Fibroblast of villous mesenchyme (primary cell): ENCODE data around the gene PDZD2. TPM values are rescaled to one million over a fixed set of nuclear protein-coding genes. Genes with fewer than 3 reads are reported as not detected.
"Not testable (repeated sequence)": the region's sequence is repeated elsewhere in the genome, so short reads cannot be mapped to it uniquely, and the experiment has no call there.

Source experiments
- DNase-seq: peaks from one replicate; pipeline ENCODE4 v3.0.0-alpha.2; 2010; ENCODE audit warnings: low read depth
- H3K4me3 ChIP-seq: 2 replicates; pipeline ENCODE4 v1.5.1; 2011; ENCODE audit warnings: low read depth, mild to moderate bottlenecking, low read length
- CTCF ChIP-seq: IDR thresholded peaks from 2 replicates; pipeline ENCODE4 v1.5.1; 2012; ENCODE audit warnings: low read depth, mild to moderate bottlenecking, low read length; ENCODE audit not compliant: insufficient read depth
- total RNA-seq: library from RNA; depleted of rRNA; stranded (reverse); fragments of >200 nt; gene quantifications from 2 replicates; pipeline ENCODE4 v1.2.3, GENCODE V29; 2012

PDZD2 gene
- total RNA-seq, 1 donor, result 2.6 TPM

DNA sequence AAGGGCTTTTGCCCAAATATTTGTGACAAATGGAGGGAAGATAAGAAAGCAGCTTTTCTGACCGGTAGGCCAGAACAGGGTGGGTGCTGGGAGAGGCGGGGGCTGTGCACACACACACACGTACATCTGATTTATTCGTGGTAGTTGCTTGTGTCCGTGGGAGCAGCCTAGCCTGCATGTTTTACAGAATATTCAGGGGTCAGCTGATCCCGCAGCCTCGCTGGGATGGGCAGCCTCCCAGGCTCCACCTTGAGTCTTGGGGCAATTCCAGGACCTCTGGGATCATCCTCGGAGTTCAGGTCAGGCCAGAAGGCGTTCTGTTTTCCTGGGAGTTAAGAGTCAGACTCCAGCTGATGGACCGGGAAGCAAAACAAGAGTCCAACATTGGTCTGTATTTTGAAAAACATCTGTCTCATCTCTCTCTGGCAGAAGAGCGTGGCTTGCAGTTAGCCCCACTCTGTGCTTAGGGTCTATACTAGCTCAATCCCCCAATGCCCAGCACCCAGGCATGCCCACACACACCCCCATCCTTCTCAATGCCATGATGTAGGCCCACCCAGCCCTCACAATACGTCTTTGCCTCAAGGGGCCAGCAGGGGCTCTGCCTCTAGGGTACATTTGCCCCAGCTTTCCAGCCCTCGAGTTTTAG is 324.6 kb downstream of the PDZD2 start:
- no peak overlapping the region for H3K4me3 ChIP-seq
- TF ChIP-seq CTCF, result no peak
- DNase-seq, result peak; percentile 63

GRCh38 chr5:31964007-31964360 is 325.1 kb downstream of the PDZD2 start:
- TF ChIP-seq CTCF, result no peak
- no peak overlapping the region for H3K4me3 ChIP-seq
- no peak for DNase-seq

DNA sequence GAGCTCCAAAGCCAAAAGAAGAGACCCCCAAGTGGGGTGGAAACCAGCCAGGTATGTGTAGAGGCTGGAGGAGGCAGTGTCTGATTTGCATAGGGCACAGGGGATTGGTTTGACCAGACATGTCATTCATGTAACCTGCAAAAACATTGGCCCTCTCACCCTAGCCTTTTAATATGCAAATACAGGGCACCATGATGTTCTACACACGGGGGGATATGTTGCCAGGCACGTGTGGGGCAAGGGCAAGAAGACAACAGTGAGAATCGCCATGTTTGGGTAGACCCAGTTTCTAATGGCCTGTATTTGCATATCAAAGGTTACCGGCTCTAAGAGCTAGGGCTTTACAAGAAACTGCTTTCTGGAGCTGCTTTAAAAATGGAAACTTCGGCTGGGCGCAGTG is 326.3 kb downstream of the PDZD2 start:
- no peak overlapping the region for H3K4me3 ChIP-seq
- TF ChIP-seq CTCF, result no peak
- no peak for DNase-seq

DNA sequence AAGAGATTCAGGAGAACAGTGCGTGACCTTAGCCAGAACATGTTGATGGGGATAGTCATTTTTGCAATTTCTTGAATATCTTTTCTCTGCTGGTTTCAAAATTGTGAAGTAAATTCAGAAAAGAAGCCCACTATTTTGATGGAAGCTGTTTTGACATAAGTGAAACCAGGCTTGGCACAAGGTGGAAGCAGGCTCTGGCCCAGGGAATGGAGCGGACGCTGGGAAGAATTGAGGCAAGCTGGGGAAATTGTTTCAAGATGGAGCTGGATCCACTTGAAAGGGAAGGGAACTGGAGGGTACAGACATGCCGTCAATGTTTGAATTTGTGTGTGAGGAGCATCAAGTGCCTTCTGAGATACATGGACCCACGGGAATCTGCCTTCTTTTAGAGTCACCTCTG is 328.0 kb downstream of the PDZD2 start:
- no peak for DNase-seq
- no peak for TF ChIP-seq CTCF
- no peak overlapping the region for H3K4me3 ChIP-seq

DNA sequence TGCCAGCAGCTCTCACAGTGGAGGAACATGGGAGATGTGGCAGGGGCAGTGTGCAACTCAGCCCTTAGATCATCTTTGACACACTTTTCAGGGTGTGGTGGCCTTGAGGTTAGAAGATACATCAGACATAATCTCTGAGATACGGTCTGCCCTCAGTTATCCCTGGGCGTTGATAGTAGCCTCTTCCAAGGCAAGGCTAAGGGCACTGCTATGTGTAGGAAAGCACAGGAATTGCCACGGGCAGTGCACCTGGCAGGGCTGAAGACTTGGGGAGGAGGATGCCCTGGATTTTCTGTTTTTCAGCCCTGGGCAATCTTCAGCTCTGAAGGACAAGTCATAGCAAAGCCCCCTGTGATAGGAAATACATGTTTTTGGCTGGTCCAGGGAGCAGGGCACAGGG is 328.5 kb downstream of the PDZD2 start:
- no peak overlapping the region for H3K4me3 ChIP-seq
- DNase-seq, result no peak
- TF ChIP-seq CTCF, result no peak

- no peak for DNase-seq
- TF ChIP-seq CTCF, result no peak
- no peak overlapping the region for H3K4me3 ChIP-seq
Observed at GRCh38 chr5:31972558-31972957, 333.6 kb downstream of the PDZD2 start.

- not testable (repeated sequence) for DNase-seq, H3K4me3 ChIP-seq
Observed at GRCh38 chr5:31975189-31975612, 336.3 kb downstream of the PDZD2 start.
